ENCODE data around the gene NGRN.
A peak's percentile ranks its signal among the peaks of the same experiment; 100 is the strongest.
"Not testable (repeated sequence)": the region's sequence is repeated elsewhere in the genome, so short reads cannot be mapped to it uniquely, and the experiment has no call there.

The NGRN gene

GRCh38 chr15:90281637-90282036 is 16.2 kb downstream of the NGRN start:
- DNase-seq (ENCODE audit: low spot score), result not testable (repeated sequence)

- peak; percentile 57 for DNase-seq (ENCODE audit: low spot score)
These were observed 21.2 kb downstream of the NGRN start for GRCh38 chr15:90286678-90287077.

- no peak for DNase-seq (ENCODE audit: low spot score)
These were observed 21.6 kb downstream of the NGRN start for GRCh38 chr15:90287101-90287500.

- DNase-seq (ENCODE audit: low spot score), result no peak
These were observed 22.5 kb downstream of the NGRN start for GRCh38 chr15:90287946-90288345.

GRCh38 chr15:90291679-90292356 is 26.3 kb downstream of the NGRN start:
- peak; percentile 39 for DNase-seq (ENCODE audit: low spot score)

GRCh38 chr15:90293040-90293810 is 27.8 kb downstream of the NGRN start:
- peak; percentile 67 for DNase-seq (ENCODE audit: low spot score)

- DNase-seq (ENCODE audit: low spot score), result no peak
These were observed 28.7 kb downstream of the NGRN start for GRCh38 chr15:90294159-90294558.

GRCh38 chr15:90294601-90295269 is 29.3 kb downstream of the NGRN start:
- no peak for DNase-seq (ENCODE audit: low spot score)

GRCh38 chr15:90295270-90295648 is 29.8 kb downstream of the NGRN start:
- DNase-seq (ENCODE audit: low spot score), result no peak

- DNase-seq (ENCODE audit: low spot score), result not testable (repeated sequence)
These were observed 30.9 kb downstream of the NGRN start for GRCh38 chr15:90296316-90296884.

- DNase-seq (ENCODE audit: low spot score), result no peak
These were observed 31.5 kb downstream of the NGRN start for GRCh38 chr15:90297021-90297420.

GRCh38 chr15:90300541-90300940 is 35.1 kb downstream of the NGRN start:
- DNase-seq (ENCODE audit: low spot score), result no peak

- DNase-seq (ENCODE audit: low spot score), result peak; percentile 69
These were observed 35.7 kb downstream of the NGRN start for GRCh38 chr15:90300988-90301706.

- DNase-seq (ENCODE audit: low spot score), result no peak
These were observed 36.3 kb downstream of the NGRN start for GRCh38 chr15:90301707-90302300.

GRCh38 chr15:90305355-90305754 is 39.9 kb downstream of the NGRN start:
- not testable (repeated sequence) for DNase-seq (ENCODE audit: low spot score)

- DNase-seq (ENCODE audit: low spot score), result no peak
These were observed 40.5 kb downstream of the NGRN start for GRCh38 chr15:90305932-90306331.

- DNase-seq (ENCODE audit: low spot score), result no peak
These were observed 41.1 kb downstream of the NGRN start for GRCh38 chr15:90306560-90306959.

GRCh38 chr15:90307661-90308060 is 42.2 kb downstream of the NGRN start:
- no peak for DNase-seq (ENCODE audit: low spot score)

- DNase-seq (ENCODE audit: low spot score), result no peak
These were observed 43.5 kb downstream of the NGRN start for GRCh38 chr15:90309020-90309419.

- DNase-seq (ENCODE audit: low spot score), result no peak
These were observed 50.0 kb downstream of the NGRN start for GRCh38 chr15:90315278-90315982.

GRCh38 chr15:90316139-90316538 is 50.7 kb downstream of the NGRN start:
- DNase-seq (ENCODE audit: low spot score), result no peak
